ENCODE data around the gene THY1. TPM values are rescaled to one million over a fixed set of nuclear protein-coding genes. Genes with fewer than 3 reads are reported as not detected.
A peak's percentile ranks its signal among the peaks of the same experiment; 100 is the strongest.

The THY1 gene
- total and polyA plus RNA-seq, 2 of the 8 experiments (the other 6 are each of a cell fraction or from before 2014, with no cell fraction given): 286 to 2,479 TPM

GRCh38 chr11:119368121-119369034, 54.6 kb downstream of the THY1 start:
- Histone ChIP-seq H2AFZ (ENCODE audit: low read length) (no peak overlapping the region), H3K79me1 (ENCODE audit: low read depth, low read length) (no peaks in the 10 kb centered on the region), H3K23me2 (ENCODE audit: low read depth, low read length) (peaks cover 4% of the 10 kb centered on the region; the same call in 1 of the 2 replicates), H2BK120ac (replicated peaks; ENCODE audit: low read depth, low read length) (no peak overlapping the region), H3K9ac (replicated peaks in 1 of 4; ENCODE audit: extremely low read depth in 1 of 4, low read depth in 3 of 4, low read length in 3 of 4) (no peak overlapping the region), H3K27ac (ENCODE audit: low read depth, low read length) (no peak overlapping the region), H2BK12ac (ENCODE audit: low read depth, low read length) (peak overlapping the region; percentile 14; the same call in 1 of the 2 replicates), H3K4me2 (ENCODE audit: insufficient read depth in 1 of 2, low read depth in 2 of 2, low read length in 2 of 2) (no peak overlapping the region), H2BK15ac (ENCODE audit: low read length) (peak overlapping the region; percentile 88), H4K20me1 (replicated peaks in 1 of 2; ENCODE audit: control insufficient read depth in 1 of 2, insufficient read depth in 2 of 2, low read length in 2 of 2) (peaks cover 0 to 8% of the 10 kb centered on the region in 2 experiments), H3K79me2 (ENCODE audit: control insufficient read depth in 1 of 2, insufficient read depth in 2 of 2, low read length in 2 of 2) (no peaks in the 10 kb centered on the region), H3K56ac (replicated peaks; ENCODE audit: insufficient read length, low read depth, low read length) (no peak overlapping the region), H4K8ac (ENCODE audit: extremely low read depth, insufficient read depth, low read length) (no peak overlapping the region), H2BK20ac (ENCODE audit: low read length) (no peak overlapping the region), H2AK5ac (ENCODE audit: low read depth, low read length) (0 out of 2 replicates have a peak overlapping the region, but pooled peaks have one; percentile 40), H2BK5ac (ENCODE audit: low read depth, low read length) (no peak overlapping the region), H4K91ac (replicated peaks; ENCODE audit: insufficient read length, low read length) (no peak overlapping the region), H3K18ac (ENCODE audit: extremely low read depth, low read length) (0 out of 2 replicates have a peak overlapping the region, but pooled peaks have one; percentile 15), H3K4ac (replicated peaks; ENCODE audit: insufficient read length, low read depth, low read length) (no peak overlapping the region), H3K4me3 (ENCODE audit: extremely low read depth in 1 of 4, insufficient read depth in 2 of 4, low read depth in 3 of 4, low read length in 4 of 4) (no peak overlapping the region), H3K36me3 (ENCODE audit: control insufficient read depth in 2 of 4, insufficient read depth in 4 of 4, low read length in 3 of 4) (no peaks in the 10 kb centered on the region), H3K4me1 (replicated peaks in 1 of 4; ENCODE audit: control insufficient read depth in 3 of 4, insufficient read depth in 4 of 4, low read length in 3 of 4) (peaks cover 0 to 18% (median 13%) of the 10 kb centered on the region in 4 experiments; a peak in 6 of 7 replicates), H3K9me3 (ENCODE audit: insufficient read depth in 2 of 2, low read depth in 1 of 2, low read length in 1 of 2) (no peaks in the 10 kb centered on the region; a peak in 1 of 4 replicates), H3K14ac (ENCODE audit: insufficient read length) (no peak overlapping the region), H3K23ac (ENCODE audit: insufficient read length) (no peak overlapping the region), H3K27me3 (replicated peaks in 1 of 4; ENCODE audit: control insufficient read depth in 3 of 4, extremely low read depth in 1 of 4, insufficient read depth in 3 of 4, low read length in 3 of 4) (peaks cover 9 to 23% (median 21%) of the 10 kb centered on the region in 4 experiments), H4K5ac (ENCODE audit: insufficient read length, low read depth, low read length) (no peak overlapping the region)
- 78% methylated on average over 16 of the region's 17 CpGs; no CpG with 5 or more reads in 1 of the 2 experiments for WGBS, 2 experiments (ENCODE audit: extremely low coverage in 1 of 2, insufficient coverage in 1 of 2, insufficient read length in 1 of 2, insufficient replicate concordance in 2 of 2, low coverage in 1 of 2, low lambda C conversion rate in 2 of 2, missing lambda C conversion rate in 1 of 2)
- ChIA-PET CTCF (ENCODE audit: partially characterized antibody) (interaction anchor here (0.6 to 26.3 kb wide), 18 partner anchors 8 to 237 kb away, joined by 3 to 474 read pairs (median 4); partner anchors contain the start of genes C1QTNF5, MFRP, THY1 and USP2), POLR2A (ENCODE audit: partially characterized antibody) (interaction anchor here (1.0 to 1.8 kb wide), 4 partner anchors 12 to 195 kb away, joined by 3 to 5 read pairs (median 4); partner anchors contain the start of gene RNF26)
- FAIRE-seq (no peak), DNase-seq (ENCODE audit: low read depth in 1 of 2, low spot score in 2 of 2) (no peak)
- TF ChIP-seq MAX (IDR thresholded peaks at IDR 0.05) (no peak), FOSL1 (IDR thresholded peaks at IDR 0.05; ENCODE audit: insufficient read depth, low read depth, low read length) (no peak), POU5F1 (IDR thresholded peaks at IDR 0.05; ENCODE audit: low read depth, low read length) (no peak), TAF7 (optimal IDR thresholded peaks at IDR 0.05; ENCODE audit: borderline replicate concordance, low read depth, low read length) (no peak), SAP30 (IDR thresholded peaks at IDR 0.05; ENCODE audit: insufficient read depth, insufficient replicate concordance, low read length) (no peak), CTBP2 (IDR thresholded peaks at IDR 0.05; ENCODE audit: borderline replicate concordance, insufficient read depth, insufficient read length, low read length) (no peak), POLR2A (IDR thresholded peaks at IDR 0.05; ENCODE audit: control extremely low read depth in 1 of 2, low read depth in 2 of 2, low read length in 2 of 2) (no peak), RXRA (IDR thresholded peaks at IDR 0.05; ENCODE audit: insufficient read depth, low read depth, low read length) (no peak), SIX5 (IDR thresholded peaks at IDR 0.05; ENCODE audit: low read depth, low read length) (no peak), MAFK (IDR thresholded peaks at IDR 0.05; ENCODE audit: low read depth, low read length) (no peak)
